ENCODE measurements around the gene NPTN.
"Not testable (repeated sequence)": the region's sequence is repeated elsewhere in the genome, so short reads cannot be mapped to it uniquely, and the experiment has no call there.

Gene NPTN

DNA sequence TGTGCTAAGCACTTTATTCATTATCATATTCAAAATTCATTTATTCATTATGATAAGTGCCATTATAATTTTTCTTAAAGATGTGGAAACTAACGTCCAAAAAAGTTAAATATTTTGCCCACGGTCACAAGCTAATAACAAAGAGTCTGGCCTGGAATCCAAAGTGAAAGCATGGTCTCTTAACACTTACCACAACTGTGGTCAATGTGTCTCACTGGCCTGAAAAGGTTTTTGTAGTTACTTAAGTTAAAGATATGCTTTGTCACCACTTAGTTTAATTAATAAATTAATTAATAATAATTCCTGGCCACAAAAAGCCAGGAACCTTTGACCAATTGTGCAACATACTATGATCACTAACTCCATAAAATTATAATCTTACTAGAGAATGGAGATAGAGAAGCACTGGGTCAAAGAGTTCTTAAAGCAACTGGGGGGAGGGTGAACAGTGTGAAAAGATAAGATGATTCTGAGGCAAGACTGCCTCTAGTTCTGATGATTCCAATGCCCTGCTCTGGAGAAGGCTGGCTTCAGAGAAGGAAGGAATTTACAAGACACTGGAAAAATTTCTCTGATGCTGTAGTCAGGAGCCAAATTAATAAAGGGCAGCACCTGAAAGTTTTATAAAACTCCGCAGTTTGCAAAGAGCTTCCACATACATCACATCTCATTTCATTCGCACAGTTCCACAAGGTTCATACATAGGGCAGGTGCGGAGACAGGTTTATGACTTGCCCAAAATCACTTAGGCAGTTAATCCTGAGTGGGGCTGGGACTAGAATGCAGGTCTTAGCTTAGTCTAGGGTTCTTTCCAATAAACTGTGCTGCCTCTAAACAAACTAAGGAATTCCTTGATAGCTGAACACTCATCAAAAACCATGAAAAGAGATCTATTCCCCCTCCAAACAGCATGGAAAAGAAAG is 32.5 kb downstream of the NPTN start:
- DNase-seq (ENCODE audit: low read depth), result no peak

DNA sequence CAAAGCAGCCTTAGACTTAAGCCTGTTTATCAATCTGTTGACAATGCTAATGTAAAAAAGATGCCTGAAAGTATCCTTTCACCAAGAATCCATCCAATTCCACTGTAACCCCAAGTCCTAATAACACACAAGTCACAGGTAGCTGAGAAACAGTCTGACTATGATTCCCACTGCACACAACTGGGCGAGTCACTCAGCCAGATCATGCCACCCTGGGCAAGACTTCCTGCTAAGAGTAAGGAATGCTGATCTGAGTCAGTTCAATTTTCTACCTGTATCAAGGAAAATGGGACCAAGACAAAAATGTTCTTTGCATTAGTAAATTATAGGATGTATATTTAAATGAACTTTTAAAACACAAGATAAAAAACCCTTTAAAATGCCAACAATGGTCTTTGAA is 33.3 kb downstream of the NPTN start:
- no peak for DNase-seq (ENCODE audit: low read depth)

DNA sequence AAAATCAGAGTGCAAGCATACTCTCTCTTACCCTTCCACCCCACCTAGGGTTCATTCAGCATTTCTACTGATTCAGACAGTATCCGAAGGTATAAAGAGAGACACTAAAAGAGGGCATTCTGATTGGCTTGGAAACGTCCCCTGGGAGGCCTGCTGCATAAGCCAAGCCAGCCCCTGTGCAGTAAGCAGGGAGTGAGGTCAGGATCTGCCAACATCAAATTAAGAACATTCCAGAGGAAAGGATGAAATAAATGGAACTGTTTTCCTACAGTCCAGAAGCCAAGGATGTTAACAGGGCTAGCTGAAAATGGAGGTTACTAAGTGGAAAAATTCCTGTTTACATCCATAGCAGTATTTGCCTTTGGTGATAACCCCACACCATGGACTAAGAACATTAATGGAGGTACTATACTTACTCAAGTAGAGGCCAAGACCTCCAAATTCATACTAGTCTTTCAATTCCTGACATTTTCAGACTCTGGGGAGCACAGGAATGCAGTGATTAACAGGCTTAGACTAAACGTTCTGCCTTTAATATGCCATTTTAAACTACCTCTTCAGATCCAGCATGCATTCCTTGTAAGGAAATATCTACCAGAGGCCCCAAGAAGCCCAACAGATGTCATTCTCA is 34.5 kb downstream of the NPTN start:
- DNase-seq (ENCODE audit: low read depth), result no peak

DNA sequence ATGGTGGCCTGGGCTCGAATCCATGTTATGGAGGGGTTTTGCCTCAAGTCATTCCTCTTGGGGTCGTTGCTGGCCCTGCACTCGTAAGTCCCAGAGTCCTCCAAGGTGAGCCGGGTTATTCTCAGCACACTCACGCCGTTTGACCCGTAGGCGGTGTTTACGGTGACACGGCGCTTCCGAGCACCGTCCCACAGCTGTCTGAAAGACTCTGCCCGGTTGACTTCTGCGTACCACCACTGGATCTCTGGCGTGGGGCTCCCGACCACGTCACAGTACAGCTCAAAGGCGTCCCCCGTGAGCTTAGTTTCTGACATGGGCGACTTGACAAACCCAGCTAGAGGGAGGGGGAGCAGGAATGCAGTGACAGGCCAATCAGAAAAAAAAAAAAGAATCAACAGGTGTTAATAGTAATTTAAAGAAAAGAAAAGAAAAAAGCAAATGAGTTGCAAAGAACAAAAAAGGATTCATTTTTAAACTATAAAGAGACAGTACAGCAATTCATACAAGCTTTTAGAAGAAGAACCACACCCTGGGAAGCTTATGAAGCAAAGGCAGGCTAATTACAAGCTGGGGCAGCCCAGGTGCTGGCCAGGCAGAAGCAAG is 36.1 kb downstream of the NPTN start:
- DNase-seq (ENCODE audit: low read depth), result no peak

DNA sequence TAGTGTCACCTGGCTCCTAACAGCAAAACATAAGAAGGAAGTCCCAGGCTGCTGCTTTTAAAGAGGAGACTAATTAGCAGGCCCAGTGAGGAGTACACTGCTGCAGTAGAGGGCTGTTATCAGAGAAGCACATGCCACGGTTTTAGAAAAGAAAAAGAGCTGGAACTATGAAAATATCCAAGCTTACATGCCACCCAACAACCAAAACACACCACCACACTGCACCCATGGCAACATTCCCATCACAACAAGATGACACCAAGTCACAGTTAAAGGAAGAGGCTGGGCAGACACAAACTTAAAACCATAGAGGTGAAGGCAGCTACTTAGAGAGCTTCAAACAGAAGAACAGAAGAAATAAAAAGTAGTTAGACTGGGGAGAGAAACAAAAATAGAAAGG is 37.0 kb downstream of the NPTN start:
- DNase-seq (ENCODE audit: low read depth), result no peak

DNA sequence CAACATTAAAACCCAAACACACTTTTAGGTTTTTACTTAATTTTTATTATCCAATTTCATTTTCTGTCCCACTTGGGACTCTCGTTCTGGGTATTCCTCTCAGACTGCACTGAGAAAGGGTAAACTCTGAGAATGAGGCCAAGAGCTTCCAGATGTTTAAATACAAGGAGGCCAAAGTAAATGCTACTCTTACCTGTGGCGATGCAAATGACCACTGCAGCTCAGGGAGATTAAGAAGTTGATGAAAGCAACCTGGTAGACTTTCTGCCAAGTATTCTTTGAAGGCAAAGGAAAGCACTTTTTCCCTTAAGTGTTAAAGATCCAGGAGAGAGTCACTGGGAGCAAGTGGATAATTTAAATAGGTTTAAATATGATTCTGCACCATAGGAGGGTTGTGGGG is 39.1 kb downstream of the NPTN start:
- no peak for DNase-seq (ENCODE audit: low read depth)

DNA sequence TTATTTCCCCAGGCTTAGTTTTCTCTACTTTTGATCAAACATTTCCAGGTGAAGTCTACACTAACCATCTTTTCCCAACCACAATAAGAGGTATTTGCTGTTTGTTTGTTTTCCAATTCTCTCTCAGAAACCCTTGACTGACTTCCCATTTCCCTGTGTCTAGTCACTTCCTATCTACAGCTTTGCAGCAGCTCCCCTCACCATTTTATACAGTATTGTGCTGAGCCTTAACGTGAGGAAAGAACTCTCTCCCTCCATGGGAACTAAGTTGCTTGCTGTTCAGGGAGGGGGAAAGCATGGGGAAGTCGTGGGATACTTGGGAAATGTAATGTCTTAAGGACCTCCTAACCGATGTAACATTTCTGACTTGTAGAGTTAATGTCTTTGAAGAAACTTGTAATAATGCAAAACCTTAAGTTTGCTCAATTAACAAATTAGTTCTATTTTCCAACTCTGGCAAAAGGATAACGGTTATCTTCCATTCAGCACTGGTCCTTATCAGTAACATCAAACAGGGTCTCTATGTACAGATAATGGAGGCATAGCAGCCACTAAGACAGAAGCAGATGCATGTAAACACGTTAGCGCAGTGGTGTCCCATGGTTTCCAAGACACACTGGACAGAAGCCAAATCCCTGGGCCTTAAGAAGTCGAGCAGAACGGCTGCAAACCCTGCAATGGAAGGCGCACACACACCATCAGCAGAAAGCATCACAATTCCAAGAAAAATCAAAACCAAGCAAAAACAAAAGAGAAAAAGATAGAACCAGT is 39.7 kb downstream of the NPTN start:
- DNase-seq (ENCODE audit: low read depth), result no peak

DNA sequence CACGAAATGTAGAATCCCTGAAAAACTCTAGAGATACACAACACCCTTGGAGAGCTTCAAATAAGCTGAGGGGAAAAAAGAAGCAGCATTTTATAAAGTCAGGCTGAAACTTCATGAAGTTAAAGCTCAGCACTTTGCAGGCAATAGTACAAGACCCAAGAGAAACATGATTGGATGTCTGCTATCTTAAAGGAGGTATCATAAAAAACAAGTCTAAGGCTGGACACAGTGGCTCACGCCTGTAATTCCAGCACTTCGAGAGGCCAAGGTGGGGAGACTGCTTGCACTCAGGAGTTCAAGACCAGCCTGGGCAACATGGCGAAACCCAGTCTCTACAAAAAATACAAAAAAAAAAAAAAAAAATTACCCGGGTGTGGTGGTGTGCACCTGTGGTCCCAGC is 42.9 kb downstream of the NPTN start:
- no peak for DNase-seq (ENCODE audit: low read depth)

DNA sequence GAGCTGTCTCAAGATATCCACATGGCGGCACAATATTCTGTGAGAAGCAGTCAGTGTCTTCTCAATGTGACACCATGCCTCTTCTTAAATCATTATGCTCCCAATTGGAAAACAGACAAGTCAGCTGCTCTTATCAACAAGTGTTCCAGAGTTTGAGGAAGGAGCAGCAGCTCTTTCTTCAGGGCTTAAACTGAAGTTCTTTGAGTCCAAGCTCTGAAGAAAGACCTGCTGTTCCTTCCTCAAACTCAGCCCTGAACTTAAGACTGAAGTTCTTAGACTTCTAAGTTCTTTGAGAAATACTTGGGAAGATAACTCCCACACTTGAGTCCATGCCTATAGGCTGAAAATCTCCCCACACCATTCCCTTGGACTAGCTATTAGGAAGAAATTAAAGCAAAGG is 43.4 kb downstream of the NPTN start:
- no peak for DNase-seq (ENCODE audit: low read depth)

DNA sequence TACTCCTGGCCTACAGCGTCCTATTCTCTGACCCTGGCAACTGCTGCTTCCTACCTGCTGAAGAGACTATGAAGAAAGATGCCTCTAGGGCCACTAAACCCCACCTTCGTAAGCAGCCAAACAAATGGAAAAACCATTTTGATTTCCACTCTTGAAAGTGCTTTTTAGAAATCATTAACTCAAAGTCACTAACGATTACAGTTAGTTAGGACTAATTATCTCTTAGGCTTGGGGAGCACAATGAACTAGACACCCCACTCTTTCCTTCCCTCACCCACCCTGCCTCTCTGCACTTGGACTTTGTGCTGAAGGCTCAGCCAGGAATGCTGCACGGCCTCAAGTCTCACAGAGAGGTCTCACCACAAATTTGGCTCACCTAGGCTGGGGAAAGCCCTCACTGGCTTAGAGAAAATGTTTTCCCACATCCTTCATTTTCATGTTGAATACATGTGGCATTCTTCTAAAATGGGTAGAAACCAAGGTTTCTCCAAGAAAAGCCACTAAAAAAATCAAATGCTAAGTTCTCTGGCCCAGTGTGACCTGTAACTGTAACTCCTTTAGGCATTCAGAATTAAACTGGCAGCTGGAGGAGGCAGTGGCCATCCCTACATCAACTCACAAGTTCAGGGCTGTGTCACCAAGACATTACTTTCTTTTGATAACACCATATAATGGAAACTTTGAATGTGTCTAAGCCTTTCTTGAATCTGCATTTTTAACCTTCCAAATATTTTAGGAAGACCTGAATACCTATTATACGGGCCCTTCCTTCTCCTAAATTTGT is 47.1 kb downstream of the NPTN start:
- no peak for DNase-seq (ENCODE audit: low read depth)

DNA sequence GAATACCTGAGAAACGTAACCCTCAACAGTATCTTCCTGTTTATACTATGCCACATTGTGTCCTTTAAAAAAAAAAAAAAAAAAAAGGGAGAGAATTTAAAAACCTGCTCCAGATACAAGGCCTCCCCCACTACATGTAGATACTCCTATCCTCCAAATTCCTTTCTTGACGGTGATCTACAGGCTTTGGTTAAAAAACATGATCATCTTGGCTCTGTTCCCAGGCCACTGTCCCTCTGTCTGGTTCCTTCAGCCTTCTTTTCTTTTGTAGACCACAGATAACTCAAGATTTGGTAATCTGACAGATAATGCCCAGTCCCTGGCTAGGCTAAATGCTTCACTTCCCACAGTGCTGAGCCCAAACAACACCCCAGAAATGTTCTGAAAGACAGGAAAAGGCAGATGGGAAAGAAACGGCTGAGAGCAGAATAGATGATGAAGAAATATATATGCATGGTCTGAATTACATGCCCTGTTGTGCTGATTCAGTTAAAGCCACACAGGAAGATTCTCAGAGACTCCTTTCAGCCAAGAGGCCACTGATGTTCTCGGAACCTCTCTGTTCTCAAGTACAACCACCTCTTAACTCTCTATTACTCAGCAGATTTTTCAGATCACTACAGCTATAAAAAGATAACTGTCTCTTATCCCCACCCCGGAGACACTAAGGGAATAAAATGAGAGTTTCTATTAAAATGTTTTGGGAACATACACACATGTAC is 48.3 kb downstream of the NPTN start:
- DNase-seq (ENCODE audit: low read depth), result no peak

DNA sequence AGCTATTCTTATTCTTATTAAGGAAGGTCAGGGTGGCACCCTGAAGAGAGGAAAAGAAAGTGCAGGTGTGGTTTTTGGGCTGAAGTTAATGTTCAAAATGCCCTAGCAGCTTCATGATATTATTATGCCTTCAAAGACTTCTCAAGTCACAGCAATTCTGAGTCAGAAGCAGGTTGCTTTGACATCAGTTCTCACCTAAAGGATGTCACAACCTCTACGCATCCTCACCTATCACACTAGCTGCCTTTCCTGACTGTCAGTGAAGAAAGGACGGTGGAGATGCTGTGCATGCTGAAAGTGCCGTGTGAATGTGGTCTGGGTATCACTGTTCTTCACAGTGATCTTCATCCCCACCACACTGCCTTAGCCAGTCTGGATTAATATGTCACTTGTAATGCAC is 49.6 kb downstream of the NPTN start:
- DNase-seq (ENCODE audit: low read depth), result no peak

DNA sequence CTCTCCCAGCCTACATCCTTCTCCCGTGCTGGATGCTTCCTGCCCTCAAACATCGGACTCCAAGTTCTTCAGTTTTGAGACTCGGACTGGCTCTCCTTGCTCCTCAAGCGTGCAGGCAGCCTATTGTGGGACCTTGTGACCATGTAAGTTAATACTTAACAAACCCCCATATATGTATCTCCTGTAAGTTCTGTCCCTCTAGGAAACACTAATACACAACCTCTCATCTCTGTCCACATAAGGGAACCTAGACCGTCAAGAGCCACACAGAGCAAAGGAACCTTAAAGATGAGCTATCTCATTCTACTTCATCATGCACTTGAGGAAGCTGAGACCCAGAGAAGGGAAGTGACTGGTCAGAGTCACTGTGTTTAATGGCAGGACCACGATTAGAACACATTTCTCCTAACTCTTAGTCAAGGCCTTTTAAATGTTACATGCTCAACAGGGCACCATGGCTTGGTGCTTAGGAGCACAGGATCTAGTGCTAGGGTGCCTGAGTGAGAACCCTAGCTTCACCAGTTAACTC is 50.3 kb downstream of the NPTN start:
- DNase-seq (ENCODE audit: low read depth), result no peak

DNA sequence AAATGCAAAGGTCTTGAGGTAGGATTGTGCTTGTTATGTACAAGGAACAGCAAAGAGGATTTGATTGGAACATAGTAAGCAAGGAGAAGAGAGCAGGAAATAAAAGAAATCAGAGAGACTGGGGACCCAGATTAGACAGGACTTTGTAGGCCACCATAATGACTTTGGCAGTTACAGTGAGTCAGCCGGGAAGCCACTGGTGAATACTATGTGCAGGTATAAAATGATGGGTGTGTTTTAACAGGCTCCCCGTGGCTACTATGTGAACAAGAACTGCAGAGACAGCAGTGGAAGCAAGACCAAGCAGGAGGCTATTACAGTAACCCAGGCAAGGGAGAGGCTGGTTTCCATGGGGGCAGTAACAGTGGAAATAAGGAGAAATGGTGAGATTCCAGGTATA is 55.2 kb downstream of the NPTN start:
- no peak for DNase-seq (ENCODE audit: low read depth)

DNA sequence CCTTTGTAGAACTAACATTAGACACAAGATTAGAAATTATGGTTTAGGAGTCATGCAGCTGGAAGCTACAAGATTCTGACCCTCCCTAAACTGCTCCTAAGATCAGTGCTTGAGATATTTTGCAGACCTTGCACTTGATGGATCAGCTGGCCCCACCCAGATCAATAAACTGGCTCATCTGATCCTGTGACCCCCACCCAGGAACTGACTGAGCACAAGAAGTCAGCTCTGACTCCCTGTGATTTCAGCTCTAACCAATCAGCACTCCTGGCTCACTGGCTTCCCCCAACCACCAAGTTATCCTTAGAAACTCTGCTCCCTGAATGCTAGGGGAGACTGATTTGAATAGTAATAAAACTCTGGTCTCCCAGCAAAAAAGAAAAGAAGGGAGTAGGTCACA is 55.6 kb downstream of the NPTN start:
- not testable (repeated sequence) for DNase-seq (ENCODE audit: low read depth)

DNA sequence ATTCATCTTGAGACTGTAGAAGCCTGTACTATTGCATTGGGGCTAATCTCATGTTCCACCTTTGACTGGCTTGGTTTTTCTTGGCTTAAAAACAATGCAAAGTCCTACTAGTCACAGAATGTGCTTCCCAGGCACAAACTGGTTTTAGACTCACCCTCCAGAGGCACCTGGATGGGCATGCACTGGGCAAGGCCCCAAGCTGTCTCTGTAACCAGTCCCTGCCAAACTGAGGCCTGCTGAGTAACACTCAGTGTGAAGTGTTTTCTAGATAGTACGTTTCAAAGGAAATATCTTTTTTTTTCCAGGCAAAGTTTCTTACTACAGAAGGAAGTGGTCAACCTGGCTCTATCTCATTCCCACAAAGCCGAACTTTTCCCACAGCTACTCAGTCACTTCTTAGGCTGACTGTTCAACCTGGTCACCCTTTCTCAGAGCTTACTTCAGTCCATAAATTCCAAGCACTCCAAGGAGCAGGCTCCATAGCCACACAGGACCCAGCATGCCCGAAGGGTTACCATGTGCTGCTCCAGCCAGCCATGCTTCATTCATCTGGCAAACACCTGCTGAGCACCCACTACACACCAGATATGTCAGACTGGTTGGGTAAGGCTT is 57.4 kb downstream of the NPTN start:
- no peak for DNase-seq (ENCODE audit: low read depth)

DNA sequence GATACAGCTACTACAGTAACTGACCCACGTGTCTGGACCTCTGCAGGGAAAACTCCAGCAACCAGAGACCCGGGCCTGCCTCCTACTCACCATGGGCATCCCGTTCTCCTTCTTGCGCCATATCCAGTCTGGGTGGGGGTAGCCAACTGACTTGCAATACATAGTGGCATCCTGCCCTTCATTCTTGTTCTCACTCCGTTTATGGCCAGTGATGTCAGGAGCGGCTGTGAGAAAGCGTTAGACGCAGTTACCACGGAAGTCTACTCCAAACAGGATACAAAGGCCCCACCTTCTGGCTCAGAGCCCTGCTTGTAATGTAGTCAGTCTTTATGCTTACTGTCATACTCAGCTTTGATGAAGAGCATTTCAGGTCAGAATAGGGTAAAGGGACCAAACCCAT is 59.6 kb downstream of the NPTN start:
- DNase-seq (ENCODE audit: low read depth), result no peak

DNA sequence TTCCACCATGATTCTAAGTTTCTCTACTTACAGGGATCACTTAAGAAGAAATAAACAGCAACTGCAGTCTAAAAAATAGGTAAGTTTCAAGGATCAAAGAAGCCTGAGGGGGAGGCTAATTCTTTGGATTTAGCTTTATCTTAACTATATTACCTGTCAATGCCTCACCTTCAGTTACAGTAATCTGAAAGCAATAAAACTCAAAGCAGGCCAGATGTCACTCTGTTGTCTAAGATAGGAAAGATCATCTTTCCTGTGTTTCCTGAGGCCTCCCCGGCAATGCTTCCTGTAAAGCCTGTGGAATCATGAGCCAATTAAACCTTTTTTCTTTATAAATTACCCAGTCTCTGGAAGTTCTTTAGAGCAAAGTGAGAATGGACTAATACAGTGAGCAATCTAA is 60.2 kb downstream of the NPTN start:
- DNase-seq (ENCODE audit: low read depth), result no peak

DNA sequence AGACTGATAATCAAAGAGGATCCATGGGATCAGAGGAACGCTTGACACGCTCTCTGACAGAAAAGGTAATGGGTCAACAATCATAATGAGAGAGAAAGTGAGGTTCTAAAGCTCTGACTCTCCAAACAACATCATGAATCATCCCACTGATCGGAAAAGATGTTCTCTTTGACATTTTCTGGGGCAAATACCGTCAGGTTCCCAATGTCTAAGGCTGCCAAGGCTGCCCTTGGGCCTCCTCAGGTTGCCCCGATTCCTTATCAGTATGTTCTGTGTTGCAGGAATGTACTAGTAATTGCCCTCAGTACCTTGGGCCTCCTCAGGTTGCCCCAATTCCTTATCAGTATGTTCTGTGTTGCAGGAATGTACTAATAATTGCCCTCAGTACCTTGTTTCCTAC is 60.9 kb downstream of the NPTN start:
- DNase-seq (ENCODE audit: low read depth), result no peak

DNA sequence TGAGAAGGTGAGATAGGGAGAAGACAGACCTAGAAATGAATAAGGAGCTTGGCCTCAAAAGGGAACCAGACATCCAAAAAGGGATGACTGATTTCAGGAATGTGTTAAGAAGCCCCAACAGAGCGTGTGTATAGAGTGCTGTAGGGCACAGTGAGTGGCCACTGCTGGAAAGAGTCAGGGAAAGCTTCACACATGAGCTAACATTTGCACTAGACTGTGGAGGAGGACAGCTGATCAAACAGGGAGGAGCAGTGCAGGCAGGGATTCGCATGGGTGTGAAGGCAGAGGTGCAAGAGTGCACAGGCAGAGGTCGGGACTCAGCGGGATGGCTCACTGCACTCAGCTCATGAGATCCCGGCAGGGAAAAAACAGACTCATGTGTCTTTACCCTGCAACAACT is 61.8 kb downstream of the NPTN start:
- no peak for DNase-seq (ENCODE audit: low read depth)
